WTC11 (cell line): ENCODE measurements around the gene KRTAP13-4. TPM values are rescaled to one million over a fixed set of nuclear protein-coding genes. Genes with fewer than 3 reads are reported as not detected.

Source experiments
- ATAC-seq: fragments of 200-7000 bp; cut with Tn5 transposase; 2 replicates; pipeline ENCODE4 v1.10.0; 2021; ENCODE audit warnings: mild to moderate bottlenecking, moderate library complexity
- CTCF ChIA-PET: fragments of 300-600 bp; sonication (Branson Sonifier 250); formaldehyde crosslinking; loops from one replicate; lab custom pipeline; 2021; ENCODE audit warnings: antibody characterized with exemption; lab: Charles Lee
- POLR2A ChIA-PET: fragments of 350-600 bp; sonication (Branson Sonifier 250); formaldehyde crosslinking; loops from one replicate; lab custom pipeline; 2021; ENCODE audit warnings: antibody characterized with exemption; lab: Charles Lee
- DNase-seq: peaks from one replicate; pipeline ENCODE4 v3.0.0; 2021; ENCODE audit warnings: low spot score
- H3K27ac Mint-ChIP-seq: 2 replicates; pipeline ENCODE4 v1.8.0; 2021; ENCODE audit warnings: mixed read lengths
- H3K27me3 Mint-ChIP-seq: 2 replicates; pipeline ENCODE4 v1.8.0; 2021; ENCODE audit warnings: low read depth, mild to moderate bottlenecking, moderate library complexity, mixed read lengths
- H3K36me3 Mint-ChIP-seq: 2 replicates; pipeline ENCODE4 v1.8.0; 2021; ENCODE audit warnings: mixed read lengths
- H3K4me1 Mint-ChIP-seq: 2 replicates; pipeline ENCODE4 v1.8.0; 2022; ENCODE audit warnings: mixed read lengths
- H3K4me3 Mint-ChIP-seq: 2 replicates; pipeline ENCODE4 v1.8.0; 2021; ENCODE audit warnings: mild to moderate bottlenecking, moderate library complexity, mixed read lengths
- H3K9me3 Mint-ChIP-seq: 2 replicates; pipeline ENCODE4 v1.8.0; 2021; ENCODE audit warnings: mixed read lengths
- ATF6 ChIP-seq: sonication (generic); formaldehyde crosslinking; IDR thresholded peaks from 2 replicates; pipeline ENCODE4 v1.8.1; 2023; ENCODE audit warnings: mild to moderate bottlenecking, missing genetic modification reagents
- CBFB ChIP-seq: sonication (generic); formaldehyde crosslinking; IDR thresholded peaks from 2 replicates; pipeline ENCODE4 v1.8.1; 2022; ENCODE audit warnings: mild to moderate bottlenecking, low read depth, missing genetic modification reagents
- CTCF ChIP-seq: fragments of 200-600 bp; IDR thresholded peaks from 2 replicates; pipeline ENCODE4 v1.8.0; 2022; ENCODE audit warnings: antibody characterized with exemption
- E2F1 ChIP-seq: sonication (generic); formaldehyde crosslinking; IDR thresholded peaks from 2 replicates; pipeline ENCODE4 v1.8.0; 2022; ENCODE audit warnings: mild to moderate bottlenecking, missing genetic modification reagents
- ESRRA ChIP-seq: sonication (generic); formaldehyde crosslinking; IDR thresholded peaks from 2 replicates; pipeline ENCODE4 v1.8.1; 2022; ENCODE audit warnings: mild to moderate bottlenecking, missing genetic modification reagents, borderline replicate concordance
- ETV6 ChIP-seq: sonication (generic); formaldehyde crosslinking; IDR thresholded peaks from 2 replicates; pipeline ENCODE4 v1.8.1; 2022; ENCODE audit warnings: mild to moderate bottlenecking, missing genetic modification reagents
- FOXK1 ChIP-seq: sonication (generic); formaldehyde crosslinking; IDR thresholded peaks from 2 replicates; pipeline ENCODE4 v1.8.0; 2022; ENCODE audit warnings: mild to moderate bottlenecking, moderate library complexity, missing genetic modification reagents
- FOXP1 ChIP-seq: sonication (generic); formaldehyde crosslinking; IDR thresholded peaks from 2 replicates; pipeline ENCODE4 v1.8.0; 2022; ENCODE audit warnings: missing genetic modification reagents, mild to moderate bottlenecking, moderate library complexity, borderline replicate concordance
- FOXP4 ChIP-seq: sonication (generic); formaldehyde crosslinking; IDR thresholded peaks from 2 replicates; pipeline ENCODE4 v1.8.0; 2022; ENCODE audit warnings: mild to moderate bottlenecking, missing genetic modification reagents
- GABPB1 ChIP-seq: sonication (generic); formaldehyde crosslinking; IDR thresholded peaks from 2 replicates; pipeline ENCODE4 v1.8.1; 2023; ENCODE audit warnings: mild to moderate bottlenecking, missing genetic modification reagents
- IRF1 ChIP-seq: sonication (generic); formaldehyde crosslinking; IDR thresholded peaks from 2 replicates; pipeline ENCODE4 v1.8.0; 2023; ENCODE audit warnings: missing genetic modification reagents
- IRF2 ChIP-seq: sonication (generic); formaldehyde crosslinking; IDR thresholded peaks from 2 replicates; pipeline ENCODE4 v1.8.0; 2022; ENCODE audit warnings: low read depth, missing genetic modification reagents, borderline replicate concordance
- NFYB ChIP-seq: sonication (generic); formaldehyde crosslinking; conservative IDR thresholded peaks from 2 replicates; pipeline ENCODE4 v1.8.0; 2022; ENCODE audit warnings: low read depth, missing genetic modification reagents
- PREB ChIP-seq: sonication (generic); formaldehyde crosslinking; IDR thresholded peaks from 2 replicates; pipeline ENCODE4 v1.8.1; 2022; ENCODE audit warnings: mild to moderate bottlenecking, missing genetic modification reagents, moderate library complexity, borderline replicate concordance
- PRRX2 ChIP-seq: fragments of 250-450 bp; sonication (Bioruptor Pico); IDR thresholded peaks from 2 replicates; pipeline ENCODE4 v1.8.0; 2021; ENCODE audit warnings: mild to moderate bottlenecking
- SMAD3 ChIP-seq: sonication (generic); formaldehyde crosslinking; IDR thresholded peaks from 2 replicates; pipeline ENCODE4 v1.8.0; 2022; ENCODE audit warnings: missing genetic modification reagents, mild to moderate bottlenecking, borderline replicate concordance
- SMAD4 ChIP-seq: sonication (generic); formaldehyde crosslinking; IDR thresholded peaks from 2 replicates; pipeline ENCODE4 v1.8.0; 2022; ENCODE audit warnings: mild to moderate bottlenecking, missing genetic modification reagents
- SOX15 ChIP-seq: fragments of 250-450 bp; sonication (Bioruptor Pico); IDR thresholded peaks from 2 replicates; pipeline ENCODE4 v1.9.0; 2021; ENCODE audit warnings: mild to moderate bottlenecking
- STAT6 ChIP-seq: sonication (generic); formaldehyde crosslinking; conservative IDR thresholded peaks from 2 replicates; pipeline ENCODE4 v1.8.1; 2023; ENCODE audit warnings: mild to moderate bottlenecking, low read depth, missing genetic modification reagents, moderate library complexity
- TP53 ChIP-seq: sonication (generic); formaldehyde crosslinking; IDR thresholded peaks from 2 replicates; pipeline ENCODE4 v1.8.1; 2023; ENCODE audit warnings: mild to moderate bottlenecking, missing genetic modification reagents
- ZNF281 ChIP-seq: sonication (generic); formaldehyde crosslinking; IDR thresholded peaks from 2 replicates; pipeline ENCODE4 v1.8.0; 2023; ENCODE audit warnings: mild to moderate bottlenecking, missing genetic modification reagents
- ZNF671 ChIP-seq: fragments of 250-450 bp; sonication (Bioruptor Pico); IDR thresholded peaks from 2 replicates; pipeline ENCODE4 v1.8.0; 2021; ENCODE audit warnings: mild to moderate bottlenecking
- total RNA-seq: library from RNA; stranded (reverse); gene quantifications from 3 replicates; pipeline ENCODE4 v1.2.3, GENCODE V29; 2021

Gene KRTAP13-4
- total RNA-seq, 1 experiment from 2014 or later: not detected

GRCh38 chr21:30408782-30409494 is 21.1 kb upstream of the KRTAP13-4 start:
- ChIA-PET POLR2A (interaction anchor here (0.9 kb wide), 1 partner anchor 24 kb away, joined by 3 read pairs; no protein-coding TSS in a partner anchor), CTCF (interaction anchor here (0.6 to 2.5 kb wide), 30 partner anchors 9 to 750 kb away, joined by 3 to 29 read pairs (median 5); partner anchors contain the start of genes KRTAP13-1, KRTAP13-3, KRTAP15-1 and KRTAP23-1)
- DNase-seq (peak; percentile 84), ATAC-seq (peak; percentile 100)
- H3K9me3 Mint-ChIP-seq: peaks cover 16% of the 10 kb centered on the region; the same call in 1 of the 2 replicates
- no peaks in the 10 kb centered on the region; the same call in 1 of the 2 replicates for H3K27me3 Mint-ChIP-seq
- peaks cover 4% of the 10 kb centered on the region for H3K4me1 Mint-ChIP-seq
- peak overlapping the region; percentile 51 for H3K4me3 Mint-ChIP-seq
- peak overlapping the region; percentile 92 for H3K27ac Mint-ChIP-seq
- H3K36me3 Mint-ChIP-seq: no peaks in the 10 kb centered on the region; the same call in 1 of the 2 replicates
- TF ChIP-seq ZNF281 (no peak), FOXP1 (CRISPR knock-in tag) (peak; percentile 32; the same call in 1 of the 2 replicates), SMAD4 (no peak), ESRRA (CRISPR knock-in tag) (no peak), PRRX2 (no peak), GABPB1 (CRISPR knock-in tag) (no peak), ZNF671 (CRISPR knock-in tag) (no peak), FOXK1 (CRISPR knock-in tag) (peak; percentile 99), FOXP4 (CRISPR knock-in tag) (peak; percentile 86), IRF1 (no peak), NFYB (CRISPR knock-in tag) (peak; percentile 33; the same call in 1 of the 2 replicates), STAT6 (CRISPR knock-in tag) (no peak), CTCF (no peak; the same call in 1 of the 2 replicates), SOX15 (CRISPR knock-in tag) (no peak), ATF6 (CRISPR knock-in tag) (no peak), IRF2 (CRISPR knock-in tag) (no peak), SMAD3 (no peak), E2F1 (CRISPR knock-in tag) (no peak), TP53 (CRISPR knock-in tag) (no peak), CBFB (CRISPR knock-in tag) (no peak), PREB (CRISPR knock-in tag) (no peak), ETV6 (CRISPR knock-in tag) (0 out of 2 replicates have a peak, but pooled peaks have one; percentile 54)
